NCI-H774 (cell line): Measurements from ENCODE around the gene KCNIP1.

ENCODE experiments used
- DNase-seq: peaks from one replicate; lab custom pipeline; 2025; lab: John Stamatoyannopoulos, UW

Gene KCNIP1

GRCh38 chr5:170642776-170643436, 139.1 kb downstream of the KCNIP1 start:
- DNase-seq, result no peak

- DNase-seq, result no peak
Observed at GRCh38 chr5:170643591-170643990, 139.8 kb downstream of the KCNIP1 start.

GRCh38 chr5:170644501-170644900, 140.7 kb downstream of the KCNIP1 start:
- DNase-seq, result no peak

GRCh38 chr5:170648541-170648940, 144.7 kb downstream of the KCNIP1 start:
- DNase-seq, result no peak

- DNase-seq, result no peak
Observed at GRCh38 chr5:170650850-170651249, 147.0 kb downstream of the KCNIP1 start.

GRCh38 chr5:170651604-170652277, 147.9 kb downstream of the KCNIP1 start:
- DNase-seq, result no peak

- DNase-seq, result no peak
Observed at GRCh38 chr5:170655476-170655875, 151.7 kb downstream of the KCNIP1 start.

GRCh38 chr5:170655920-170656319, 152.1 kb downstream of the KCNIP1 start:
- DNase-seq, result no peak

- no peak for DNase-seq
Observed at GRCh38 chr5:170656346-170656745, 152.5 kb downstream of the KCNIP1 start.

- DNase-seq, result no peak
Observed at GRCh38 chr5:170660531-170660930, 156.7 kb downstream of the KCNIP1 start.

- no peak for DNase-seq
Observed at GRCh38 chr5:170662966-170663365, 159.1 kb downstream of the KCNIP1 start.

- DNase-seq, result no peak
Observed at GRCh38 chr5:170678811-170679210, 175.0 kb downstream of the KCNIP1 start.

GRCh38 chr5:170681013-170681433, 177.2 kb downstream of the KCNIP1 start:
- no peak for DNase-seq

GRCh38 chr5:170691657-170692056, 187.8 kb downstream of the KCNIP1 start:
- DNase-seq, result no peak

- no peak for DNase-seq
Observed at GRCh38 chr5:170693701-170694100, 189.9 kb downstream of the KCNIP1 start.

GRCh38 chr5:170694911-170695310, 191.1 kb downstream of the KCNIP1 start:
- no peak for DNase-seq

- DNase-seq, result no peak
Observed at GRCh38 chr5:170697031-170697430, 193.2 kb downstream of the KCNIP1 start.

GRCh38 chr5:170700503-170700902, 196.7 kb downstream of the KCNIP1 start:
- DNase-seq, result no peak

- DNase-seq, result no peak
Observed at GRCh38 chr5:170701334-170701733, 197.5 kb downstream of the KCNIP1 start.

- DNase-seq, result no peak
Observed at GRCh38 chr5:170704417-170705192, 200.8 kb downstream of the KCNIP1 start.

- DNase-seq, result no peak
Observed at GRCh38 chr5:170709640-170710039, 205.8 kb downstream of the KCNIP1 start.

- DNase-seq, result no peak
Observed at GRCh38 chr5:170711300-170711699, 207.5 kb downstream of the KCNIP1 start.

- DNase-seq, result no peak
Observed at GRCh38 chr5:170715141-170715540, 211.3 kb downstream of the KCNIP1 start.
